Measurements from ENCODE around the gene ROCK1. TPM values are rescaled to one million over a fixed set of nuclear protein-coding genes. Genes with fewer than 3 reads are reported as not detected.

ROCK1 gene
- total RNA-seq (ENCODE audit: low replicate concordance) = 9.9 and 29.9 TPM in 2 replicates

GRCh38 chr18:21111346-21112139 lies at the start of gene ROCK1:
Gene ROCK1 (minus strand): TSS chr18:21111813. CDS start chr18:21110910, 903 bp downstream.

Other genes starting within 250 kb of the ROCK1 start
- 0.12 and 0.23 TPM in 2 replicates for gene GREB1L, start 130.4 kb upstream of the ROCK1 start, total RNA-seq (ENCODE audit: low replicate concordance)